Ectodermal cell (in vitro differentiated cells): ENCODE measurements around the gene CAMKK2.
"Not testable (repeated sequence)": the region's sequence is repeated elsewhere in the genome, so short reads cannot be mapped to it uniquely, and the experiment has no call there.

Source experiments
- H3K27ac ChIP-seq: 2 replicates; pipeline ENCODE4 v1.7.0; 2013; ENCODE audit warnings: mild to moderate bottlenecking, low read depth, low read length; ENCODE audit not compliant: insufficient read depth, poor library complexity, severe bottlenecking
- H3K27me3 ChIP-seq: 2 replicates; pipeline ENCODE4 v1.7.0; 2013; ENCODE audit warnings: mild to moderate bottlenecking, low read length; ENCODE audit not compliant: insufficient read depth, control insufficient read depth, poor library complexity, severe bottlenecking
- H3K36me3 ChIP-seq: one replicate; pipeline ENCODE4 v1.7.0; 2013; ENCODE audit warnings: low read length; ENCODE audit not compliant: control insufficient read depth, insufficient read depth
- H3K4me1 ChIP-seq: one replicate; pipeline ENCODE4 v1.7.0; 2013; ENCODE audit warnings: low read length; ENCODE audit not compliant: control insufficient read depth, insufficient read depth
- H3K4me3 ChIP-seq: 2 replicates; pipeline ENCODE4 v1.7.0; 2013; ENCODE audit warnings: low read depth, low read length, control low read depth; ENCODE audit not compliant: insufficient read depth
- H3K9me3 ChIP-seq: 2 replicates; pipeline ENCODE4 v1.7.0; 2013; ENCODE audit warnings: mild to moderate bottlenecking, low read length, moderate library complexity; ENCODE audit not compliant: control insufficient read depth
- WGBS, 2 experiments: methylation state at CpG; one replicate each; pipeline ENCODE4 v1.1.7; 2013; ENCODE audit warnings: missing lambda C conversion rate in 2 of 2; 5-methylcytosine and 5-hydroxymethylcytosine counted together

CAMKK2 gene

DNA sequence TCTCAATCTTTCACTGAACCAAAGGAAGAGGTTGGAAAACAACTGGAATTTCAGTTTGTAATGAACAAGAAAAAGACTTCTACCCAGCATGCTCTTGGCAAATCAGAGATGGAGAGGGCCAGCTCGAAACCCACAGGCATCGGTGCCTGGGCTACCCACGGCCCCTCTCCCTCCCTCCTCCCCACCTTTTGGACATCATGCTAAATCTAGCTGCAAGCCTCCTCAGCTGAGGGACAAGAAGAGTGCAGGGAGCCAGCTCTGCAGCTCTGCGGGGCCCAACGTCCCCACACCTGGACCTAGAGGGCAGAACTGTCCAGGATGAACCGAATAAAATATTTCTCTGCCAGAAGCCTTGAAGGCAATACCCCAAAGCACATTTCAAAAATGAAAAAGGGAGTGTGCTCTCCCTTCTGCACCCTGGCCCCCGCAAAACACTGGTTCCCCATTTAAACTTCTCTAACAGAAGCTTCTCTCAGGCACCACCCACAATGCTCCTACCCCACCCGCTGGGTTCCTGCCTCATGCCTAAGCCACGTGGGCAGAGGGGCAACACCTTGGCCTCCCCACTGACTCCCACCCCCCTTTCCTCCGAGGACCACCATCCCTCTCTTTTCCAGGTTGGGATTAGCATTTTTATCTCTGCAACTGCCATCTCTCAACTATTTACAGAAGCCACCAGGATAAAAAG, 8.2 kb downstream of the CAMKK2 start:
- no peaks in the 10 kb centered on the region for H3K36me3 ChIP-seq
- 61 to 63% methylated on average over 10 of the region's 10 CpGs for WGBS, 2 experiments
- H3K4me1 ChIP-seq = no peaks in the 10 kb centered on the region
- no peak overlapping the region for H3K27ac ChIP-seq
- no peaks in the 10 kb centered on the region for H3K27me3 ChIP-seq
- no peak overlapping the region for H3K4me3 ChIP-seq
- H3K9me3 ChIP-seq = no peaks in the 10 kb centered on the region

DNA sequence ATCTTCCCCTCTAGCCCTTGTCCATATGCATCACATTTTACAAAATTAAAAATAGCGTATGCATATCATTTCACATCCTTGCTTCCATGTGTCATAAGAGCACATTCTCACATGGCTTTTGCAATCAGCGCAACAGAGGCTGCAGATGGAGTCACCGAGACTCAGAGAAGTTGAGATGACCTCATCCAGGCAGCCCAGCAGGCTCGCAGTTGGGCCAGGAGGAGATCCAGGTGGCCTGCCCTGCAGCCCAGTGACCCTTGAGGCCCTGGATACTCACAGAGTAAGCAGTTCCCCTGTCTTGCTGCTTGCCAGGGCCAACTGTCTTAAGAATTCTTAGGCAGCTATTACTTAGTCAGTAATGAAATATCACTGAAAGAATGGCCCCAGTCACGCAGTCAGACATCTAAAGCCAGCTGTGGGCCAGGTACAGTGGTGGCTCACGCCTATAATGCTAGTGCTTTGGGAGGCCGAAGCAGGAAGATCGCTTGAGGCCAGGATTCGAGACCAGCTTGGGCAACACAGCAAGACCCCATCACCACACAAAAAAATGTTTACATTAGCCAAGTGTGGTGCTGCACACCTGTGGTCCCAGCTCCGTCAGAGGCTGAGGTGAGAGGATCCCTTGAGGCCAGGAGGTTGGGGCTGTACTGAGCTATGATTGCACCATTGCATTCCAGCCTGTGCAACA, 9.1 kb downstream of the CAMKK2 start:
- 92 to 93% methylated on average over 10 of the region's 10 CpGs for WGBS, 2 experiments
- no peaks in the 10 kb centered on the region for H3K9me3 ChIP-seq
- H3K27ac ChIP-seq = no peak overlapping the region
- H3K36me3 ChIP-seq = no peaks in the 10 kb centered on the region
- no peak overlapping the region for H3K4me3 ChIP-seq
- no peaks in the 10 kb centered on the region for H3K27me3 ChIP-seq
- H3K4me1 ChIP-seq = no peaks in the 10 kb centered on the region

DNA sequence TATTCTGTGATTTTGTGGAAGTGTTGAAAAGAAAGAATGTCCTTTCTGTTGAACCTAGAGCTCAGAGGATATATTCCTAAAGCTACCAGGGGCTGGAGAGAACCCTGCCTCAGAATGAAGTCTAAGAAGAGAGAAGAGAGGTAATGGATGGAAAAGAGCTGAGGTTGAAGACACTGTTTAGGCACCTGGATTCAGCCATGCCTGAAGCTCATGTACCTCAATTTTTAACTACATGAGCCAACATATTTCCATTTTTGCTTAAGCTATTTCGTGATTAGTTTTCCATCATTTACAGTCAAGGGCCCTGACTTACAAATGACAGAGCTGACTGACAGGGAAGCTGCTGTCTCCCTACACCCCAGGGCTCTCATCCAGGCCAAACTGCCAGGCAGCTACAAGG, 10.7 kb downstream of the CAMKK2 start:
- 94 to 96% methylated on average over 1 of the region's 1 CpG for WGBS, 2 experiments
- H3K27me3 ChIP-seq = no peaks in the 10 kb centered on the region
- H3K36me3 ChIP-seq = no peaks in the 10 kb centered on the region
- no peak overlapping the region for H3K27ac ChIP-seq
- no peak overlapping the region for H3K4me3 ChIP-seq
- H3K4me1 ChIP-seq = no peaks in the 10 kb centered on the region
- H3K9me3 ChIP-seq = no peaks in the 10 kb centered on the region

DNA sequence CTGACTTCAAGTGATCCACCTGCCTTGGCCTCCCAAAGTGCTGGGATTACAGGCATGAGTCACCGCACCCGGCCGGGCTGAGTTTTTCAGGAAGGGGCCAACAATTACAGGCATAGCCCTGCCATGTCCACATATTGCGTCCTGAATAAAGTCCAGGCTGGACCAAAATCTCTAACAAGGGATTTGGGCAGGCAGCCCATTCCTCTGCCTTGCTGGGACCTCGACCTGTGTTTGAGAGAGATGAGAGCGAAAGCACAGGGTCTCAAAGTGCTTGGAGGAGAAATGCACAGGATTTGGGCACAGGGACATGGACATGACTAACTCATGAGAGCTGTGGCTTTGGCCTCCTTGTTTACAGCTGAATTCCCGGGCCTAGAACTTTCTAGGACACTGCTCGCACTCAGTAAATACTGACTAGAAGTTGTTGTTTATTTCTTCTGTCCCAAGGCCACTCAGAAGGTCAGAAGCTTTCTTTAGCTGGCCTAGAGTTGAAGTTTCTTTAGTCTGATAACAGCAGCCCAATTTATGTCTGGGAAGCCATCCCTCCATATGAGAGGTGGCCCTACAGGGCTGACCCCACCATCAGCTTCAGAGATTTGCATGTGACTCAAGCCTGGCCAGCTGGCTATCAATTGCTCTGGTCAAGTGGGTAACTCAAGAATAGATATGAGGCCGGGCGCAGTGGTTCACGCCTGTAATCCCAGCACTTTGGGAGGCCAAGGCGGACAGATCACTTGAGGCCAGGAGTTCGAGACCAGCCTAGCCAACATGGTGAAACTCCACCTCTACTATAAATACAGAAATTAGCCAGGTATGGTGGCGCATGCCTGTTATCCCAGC, 11.7 kb downstream of the CAMKK2 start:
- Histone ChIP-seq H3K9me3 (no peaks in the 10 kb centered on the region), H3K36me3 (no peaks in the 10 kb centered on the region), H3K4me3 (no peak overlapping the region), H3K27ac (no peak overlapping the region), H3K27me3 (no peaks in the 10 kb centered on the region), H3K4me1 (no peaks in the 10 kb centered on the region)
- 92 to 95% methylated on average over 14 of the region's 14 CpGs for WGBS, 2 experiments

DNA sequence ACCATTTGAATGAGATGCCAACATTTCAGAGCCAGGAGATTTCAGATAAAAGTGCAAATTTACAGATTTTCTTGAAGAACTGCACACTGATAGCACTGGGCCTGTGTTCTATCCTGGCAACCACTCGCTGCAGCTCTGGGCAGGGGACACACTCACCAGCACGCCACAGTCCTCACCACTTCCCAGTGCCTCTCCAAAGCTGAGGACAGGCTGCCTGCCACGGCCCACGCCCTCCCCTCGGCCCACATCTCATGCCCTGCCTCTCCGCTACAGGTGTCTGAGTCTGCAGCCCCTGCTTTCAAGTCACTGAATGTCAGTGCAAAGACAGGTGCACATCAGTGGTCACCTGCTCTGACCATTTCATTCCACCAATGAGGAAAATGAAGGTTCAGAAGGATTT, 12.7 kb downstream of the CAMKK2 start:
- H3K4me3 ChIP-seq = no peak overlapping the region
- no peaks in the 10 kb centered on the region for H3K36me3 ChIP-seq
- H3K27ac ChIP-seq = no peak overlapping the region
- WGBS, 2 experiments = 96 to 98% methylated on average over 6 of the region's 6 CpGs
- H3K9me3 ChIP-seq = no peaks in the 10 kb centered on the region
- no peaks in the 10 kb centered on the region for H3K27me3 ChIP-seq
- no peaks in the 10 kb centered on the region for H3K4me1 ChIP-seq

DNA sequence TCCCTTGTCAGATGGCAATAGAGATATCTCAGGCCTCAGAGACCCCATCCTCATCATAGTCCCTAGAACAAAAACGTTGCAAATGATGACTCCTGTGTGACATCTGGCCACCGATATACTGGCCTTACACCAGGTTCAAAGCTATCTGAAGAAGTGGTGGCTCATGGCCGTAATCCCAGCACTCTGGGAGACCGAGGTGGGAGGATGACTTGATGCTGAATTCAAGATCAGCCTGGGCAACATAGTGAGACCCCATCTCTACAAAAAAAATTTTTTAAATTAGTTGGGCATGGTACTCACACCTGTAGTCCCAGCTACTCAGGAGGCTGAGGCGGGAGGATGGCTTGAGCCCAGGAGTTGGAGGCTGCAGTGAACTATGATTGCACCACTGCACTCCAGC, 13.1 kb downstream of the CAMKK2 start:
- no peaks in the 10 kb centered on the region for H3K9me3 ChIP-seq
- no peaks in the 10 kb centered on the region for H3K36me3 ChIP-seq
- no peaks in the 10 kb centered on the region for H3K27me3 ChIP-seq
- no peak overlapping the region for H3K4me3 ChIP-seq
- 91 to 93% methylated on average over 5 of the region's 5 CpGs for WGBS, 2 experiments
- no peaks in the 10 kb centered on the region for H3K4me1 ChIP-seq
- no peak overlapping the region for H3K27ac ChIP-seq

DNA sequence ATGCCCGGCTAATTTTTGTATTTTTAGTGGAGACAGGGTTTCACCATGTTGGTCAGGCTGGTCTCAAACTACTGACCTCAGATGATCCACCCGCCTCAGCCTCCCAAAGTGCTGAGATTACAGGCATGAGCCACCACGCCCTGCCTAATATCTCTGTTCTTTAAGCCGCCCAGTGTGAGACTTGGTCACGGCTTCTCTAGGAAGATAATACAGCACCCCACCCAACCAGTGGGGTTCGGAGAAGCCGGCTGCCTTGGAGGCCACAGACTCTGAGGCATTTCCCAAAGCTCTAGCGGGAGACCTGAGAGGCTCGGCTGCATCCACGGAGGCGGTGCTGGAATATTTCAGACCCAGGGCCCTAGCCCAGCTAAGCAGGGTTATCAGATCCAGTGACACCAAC, 13.6 kb downstream of the CAMKK2 start:
- not testable (repeated sequence) for H3K4me3 ChIP-seq, H3K9me3 ChIP-seq
- WGBS, 2 experiments = 93% methylated on average over 11 of the region's 11 CpGs

DNA sequence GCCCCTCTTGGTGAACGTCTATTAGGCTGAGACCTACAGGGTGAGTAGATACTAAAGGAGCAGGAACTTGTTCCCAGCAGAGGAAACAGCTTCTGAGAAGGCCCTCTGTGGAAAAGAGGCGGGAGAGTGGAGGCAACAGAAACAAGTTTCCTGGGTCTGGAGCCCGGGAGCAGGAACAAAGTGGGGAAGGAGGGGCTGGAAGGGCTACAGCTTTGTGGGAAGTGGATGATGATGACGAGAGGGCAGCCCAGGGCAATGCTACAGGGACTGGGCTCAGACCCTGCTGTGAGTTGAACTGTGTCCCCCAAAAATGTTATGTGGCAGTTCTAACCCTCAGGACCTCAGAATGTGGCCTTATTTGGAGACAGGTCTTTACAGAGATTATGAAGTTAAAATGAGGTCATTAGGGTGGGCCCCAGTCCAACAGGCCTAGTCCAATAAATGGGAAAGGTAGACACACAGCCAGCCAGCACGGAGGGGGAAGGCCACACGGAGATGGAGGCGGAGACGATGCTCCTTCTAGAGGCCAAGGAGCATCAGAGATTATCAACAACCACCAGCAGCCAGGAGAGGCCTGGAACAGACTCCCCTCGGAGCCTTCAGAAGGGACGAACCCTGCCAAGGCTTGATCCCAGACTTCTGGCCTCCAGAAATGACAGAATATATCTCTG, 14.3 kb downstream of the CAMKK2 start:
- WGBS, 2 experiments = 91 to 92% methylated on average over 10 of the region's 10 CpGs
- H3K9me3 ChIP-seq = no peaks in the 10 kb centered on the region
- H3K4me3 ChIP-seq = no peak overlapping the region
- no peaks in the 10 kb centered on the region for H3K27me3 ChIP-seq
- no peaks in the 10 kb centered on the region for H3K36me3 ChIP-seq
- H3K4me1 ChIP-seq = no peaks in the 10 kb centered on the region
- no peak overlapping the region for H3K27ac ChIP-seq

More for the DNA sequence above, 13.6 kb downstream of the CAMKK2 start:
- H3K36me3 ChIP-seq, H3K27ac ChIP-seq, H3K4me1 ChIP-seq, H3K27me3 ChIP-seq: not testable (repeated sequence)

DNA sequence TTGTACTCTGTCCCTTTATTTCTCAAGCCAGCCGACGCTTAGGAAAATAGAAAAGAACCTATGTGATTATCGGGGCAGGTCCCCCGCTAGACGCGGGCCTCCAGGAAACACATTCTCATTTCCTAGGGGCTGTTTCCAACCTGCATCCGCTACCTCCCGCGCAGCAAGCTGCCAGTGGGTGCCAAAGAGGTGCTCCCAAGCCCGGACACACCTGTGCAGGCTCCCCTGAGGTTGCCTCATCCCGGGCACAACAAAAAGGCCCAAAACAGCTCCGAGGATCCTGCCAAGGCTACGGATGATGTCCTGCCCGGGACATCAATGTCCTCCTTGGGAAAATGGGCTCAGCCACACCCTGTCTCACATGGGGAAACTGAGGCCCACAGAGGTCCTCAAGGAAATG, 15.4 kb downstream of the CAMKK2 start:
- H3K4me1 ChIP-seq, H3K27ac ChIP-seq, H3K4me3 ChIP-seq, H3K27me3 ChIP-seq, H3K36me3 ChIP-seq, H3K9me3 ChIP-seq: not testable (repeated sequence)
- 86 to 90% methylated on average over 14 of the region's 14 CpGs for whole genome bisulfite sequencing, 2 experiments

DNA sequence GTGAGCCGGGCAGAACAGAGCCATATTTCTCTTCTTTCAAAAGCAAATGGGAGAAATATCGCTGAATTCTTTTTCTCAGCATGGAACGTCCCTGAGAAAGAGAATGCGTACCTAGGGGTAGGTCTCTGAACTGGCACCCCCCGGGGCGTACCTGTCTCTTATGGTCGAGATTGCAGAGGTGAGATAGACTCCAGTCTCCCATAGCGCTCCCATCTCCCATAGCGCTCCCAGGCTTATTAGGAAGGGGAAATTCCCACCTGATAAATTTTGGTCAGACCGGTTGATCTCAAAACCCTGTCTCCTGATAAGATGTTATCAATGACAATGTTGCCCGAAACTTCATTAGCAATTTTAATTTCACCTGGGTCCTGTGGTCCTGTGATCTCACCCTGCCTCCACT, 16.0 kb downstream of the CAMKK2 start:
- H3K4me3 ChIP-seq, H3K27me3 ChIP-seq, H3K36me3 ChIP-seq, H3K4me1 ChIP-seq, H3K27ac ChIP-seq, H3K9me3 ChIP-seq: not testable (repeated sequence)
- 85 to 86% methylated on average over 11 of the region's 11 CpGs for WGBS, 2 experiments
